RWPE2 (cell line): ENCODE measurements around the gene TTC27.
A peak's percentile ranks its signal among the peaks of the same experiment; 100 is the strongest.

Source experiments
- ATAC-seq: fragments of 200-7000 bp; cut with Tn5 transposase; 3 replicates; pipeline ENCODE4 v1.9.1; 2021; ENCODE audit warnings: low read depth
- DNase-seq: peaks from one replicate; pipeline ENCODE4 v3.0.0-alpha.2; 2020; ENCODE audit warnings: low spot score
- H3K27ac ChIP-seq: fragments of 450-650 bp; 2 replicates; pipeline ENCODE4 v1.5.1; 2017; ENCODE audit warnings: mild to moderate bottlenecking; ENCODE audit not compliant: poor library complexity, severe bottlenecking
- H3K27me3 ChIP-seq: fragments of 250-450 bp; sonication (Bioruptor Pico); 2 replicates; pipeline ENCODE4 v1.5.1; 2021; ENCODE audit warnings: mild to moderate bottlenecking, moderate library complexity; ENCODE audit not compliant: insufficient read depth, poor library complexity, severe bottlenecking
- H3K36me3 ChIP-seq: fragments of 250-450 bp; sonication (Bioruptor Pico); 2 replicates; pipeline ENCODE4 v1.5.1; 2020; ENCODE audit warnings: low read depth, mild to moderate bottlenecking, moderate library complexity
- H3K4me1 ChIP-seq: fragments of 250-450 bp; sonication (Bioruptor Pico); 2 replicates; pipeline ENCODE4 v1.5.1; 2021; ENCODE audit warnings: mild to moderate bottlenecking, moderate library complexity; ENCODE audit not compliant: insufficient read depth, poor library complexity, severe bottlenecking
- H3K4me3 ChIP-seq: fragments of 250-450 bp; sonication (Bioruptor Pico); 2 replicates; pipeline ENCODE4 v1.5.1; 2021; ENCODE audit warnings: mild to moderate bottlenecking, moderate library complexity; ENCODE audit not compliant: severe bottlenecking
- H3K9me3 ChIP-seq: fragments of 250-450 bp; sonication (Bioruptor Pico); 2 replicates; pipeline ENCODE4 v1.5.1; 2021; ENCODE audit warnings: mild to moderate bottlenecking, moderate library complexity; ENCODE audit not compliant: severe bottlenecking
- TF ChIP-seq, protein P1 (sequence below): fragments of 450-650 bp; IDR thresholded peaks from one replicate; pipeline ENCODE4 v1.5.1; 2017; ENCODE audit warnings: mild to moderate bottlenecking, moderate library complexity; ENCODE audit not compliant: poor library complexity, severe bottlenecking

The TTC27 gene

DNA sequence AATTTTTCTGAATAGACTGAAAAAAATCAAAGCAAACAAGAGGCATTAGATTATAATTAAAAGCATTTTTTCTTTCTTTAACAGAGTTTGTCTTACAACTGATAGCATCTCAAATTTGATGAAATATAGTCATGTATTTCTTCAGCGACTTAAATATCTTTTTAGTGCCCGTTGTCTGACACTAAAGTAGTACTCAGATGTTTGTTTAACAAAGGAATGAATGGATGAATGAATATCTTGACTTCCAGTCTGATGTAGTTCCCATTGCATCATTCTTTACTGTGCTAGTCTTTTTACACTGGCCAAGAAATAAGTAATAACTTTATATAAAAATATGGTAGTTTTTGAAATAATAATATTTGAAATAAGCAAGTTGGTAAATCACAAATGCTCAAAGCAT is 111.1 kb downstream of the TTC27 start:
- H3K4me1 ChIP-seq, result no peaks in the 10 kb centered on the region
- DNase-seq, result no peak
- H3K27me3 ChIP-seq, result no peaks in the 10 kb centered on the region
- H3K4me3 ChIP-seq, result no peak overlapping the region
- H3K27ac ChIP-seq, result no peak overlapping the region
- TF ChIP-seq, protein P1, sequence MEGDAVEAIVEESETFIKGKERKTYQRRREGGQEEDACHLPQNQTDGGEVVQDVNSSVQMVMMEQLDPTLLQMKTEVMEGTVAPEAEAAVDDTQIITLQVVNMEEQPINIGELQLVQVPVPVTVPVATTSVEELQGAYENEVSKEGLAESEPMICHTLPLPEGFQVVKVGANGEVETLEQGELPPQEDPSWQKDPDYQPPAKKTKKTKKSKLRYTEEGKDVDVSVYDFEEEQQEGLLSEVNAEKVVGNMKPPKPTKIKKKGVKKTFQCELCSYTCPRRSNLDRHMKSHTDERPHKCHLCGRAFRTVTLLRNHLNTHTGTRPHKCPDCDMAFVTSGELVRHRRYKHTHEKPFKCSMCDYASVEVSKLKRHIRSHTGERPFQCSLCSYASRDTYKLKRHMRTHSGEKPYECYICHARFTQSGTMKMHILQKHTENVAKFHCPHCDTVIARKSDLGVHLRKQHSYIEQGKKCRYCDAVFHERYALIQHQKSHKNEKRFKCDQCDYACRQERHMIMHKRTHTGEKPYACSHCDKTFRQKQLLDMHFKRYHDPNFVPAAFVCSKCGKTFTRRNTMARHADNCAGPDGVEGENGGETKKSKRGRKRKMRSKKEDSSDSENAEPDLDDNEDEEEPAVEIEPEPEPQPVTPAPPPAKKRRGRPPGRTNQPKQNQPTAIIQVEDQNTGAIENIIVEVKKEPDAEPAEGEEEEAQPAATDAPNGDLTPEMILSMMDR, result no peak
- no peak for ATAC-seq
- peaks cover 16% of the 10 kb centered on the region for H3K36me3 ChIP-seq
- H3K9me3 ChIP-seq, result no peaks in the 10 kb centered on the region

DNA sequence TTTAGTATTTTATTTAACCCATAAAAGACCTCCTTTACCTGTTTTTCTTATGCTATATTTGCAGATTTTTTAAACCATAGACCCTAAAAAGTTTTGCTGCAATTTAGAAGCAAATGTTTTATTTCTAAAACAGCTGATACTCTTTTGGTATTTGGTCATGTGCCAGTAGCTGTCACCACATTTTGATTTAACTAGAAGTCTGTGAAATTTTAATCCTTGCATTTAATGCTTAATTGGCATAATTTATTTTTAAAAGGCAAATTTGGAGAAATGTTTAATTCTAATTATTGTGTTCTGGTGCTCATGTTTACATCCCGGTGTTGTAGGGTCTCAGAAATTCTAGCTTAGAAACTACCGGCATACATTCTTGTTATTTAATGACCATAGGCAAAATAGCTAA is 111.8 kb downstream of the TTC27 start:
- no peak for ATAC-seq
- H3K27me3 ChIP-seq, result no peaks in the 10 kb centered on the region
- no peak overlapping the region for H3K4me3 ChIP-seq
- H3K27ac ChIP-seq, result no peak overlapping the region
- no peak for DNase-seq
- peaks cover 12% of the 10 kb centered on the region for H3K36me3 ChIP-seq
- H3K9me3 ChIP-seq, result no peaks in the 10 kb centered on the region
- TF ChIP-seq, protein P1, result no peak
- H3K4me1 ChIP-seq, result no peaks in the 10 kb centered on the region

DNA sequence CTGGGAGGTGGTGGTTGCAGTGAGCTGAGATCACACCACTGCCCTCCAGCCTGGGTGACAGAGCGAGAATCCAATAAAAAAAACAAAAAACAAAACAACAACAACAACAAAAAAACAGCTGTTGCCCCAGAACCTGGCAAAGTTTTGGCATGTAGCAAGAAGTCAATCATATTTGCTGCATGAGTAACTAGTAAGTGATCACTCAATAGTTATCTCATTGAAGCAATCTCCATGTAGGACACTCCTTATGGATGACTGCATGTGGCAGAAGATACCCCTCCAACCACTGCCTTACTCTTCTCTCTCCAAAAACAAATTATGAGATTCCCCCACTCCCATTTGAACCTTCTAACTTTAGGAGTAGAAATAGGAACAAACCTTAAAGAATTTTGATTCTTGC is 113.7 kb downstream of the TTC27 start:
- H3K9me3 ChIP-seq, result no peaks in the 10 kb centered on the region
- H3K4me1 ChIP-seq, result no peaks in the 10 kb centered on the region
- H3K36me3 ChIP-seq, result peaks cover 12% of the 10 kb centered on the region
- TF ChIP-seq, protein P1, result no peak
- no peaks in the 10 kb centered on the region for H3K27me3 ChIP-seq
- ATAC-seq, result peak; percentile 61
- no peak overlapping the region for H3K4me3 ChIP-seq
- H3K27ac ChIP-seq, result no peak overlapping the region
- DNase-seq, result no peak

DNA sequence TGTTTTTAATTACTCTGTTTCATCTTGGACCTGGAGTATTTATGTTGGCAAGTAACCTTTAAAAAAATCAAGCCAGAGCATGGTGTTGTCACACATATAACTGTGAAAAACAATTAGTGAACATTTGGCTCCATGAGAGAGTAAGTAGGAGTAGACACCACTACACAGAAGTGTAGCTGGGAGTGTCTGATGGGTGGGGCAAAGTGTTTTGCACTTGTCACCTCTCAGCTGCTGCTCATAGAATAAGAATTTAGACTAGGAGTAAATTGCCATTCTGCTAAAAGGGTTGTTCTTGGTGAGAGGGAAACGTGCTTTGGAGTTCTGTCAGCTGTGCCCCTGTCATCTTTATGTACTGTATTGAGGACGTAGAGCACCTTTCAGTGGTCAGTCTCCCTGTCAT is 114.5 kb downstream of the TTC27 start:
- H3K27me3 ChIP-seq, result no peaks in the 10 kb centered on the region
- ATAC-seq, result no peak
- DNase-seq, result no peak
- H3K27ac ChIP-seq, result no peak overlapping the region
- H3K4me3 ChIP-seq, result no peak overlapping the region
- TF ChIP-seq, protein P1, result no peak
- no peaks in the 10 kb centered on the region for H3K4me1 ChIP-seq
- no peaks in the 10 kb centered on the region for H3K9me3 ChIP-seq
- H3K36me3 ChIP-seq, result peaks cover 6% of the 10 kb centered on the region

DNA sequence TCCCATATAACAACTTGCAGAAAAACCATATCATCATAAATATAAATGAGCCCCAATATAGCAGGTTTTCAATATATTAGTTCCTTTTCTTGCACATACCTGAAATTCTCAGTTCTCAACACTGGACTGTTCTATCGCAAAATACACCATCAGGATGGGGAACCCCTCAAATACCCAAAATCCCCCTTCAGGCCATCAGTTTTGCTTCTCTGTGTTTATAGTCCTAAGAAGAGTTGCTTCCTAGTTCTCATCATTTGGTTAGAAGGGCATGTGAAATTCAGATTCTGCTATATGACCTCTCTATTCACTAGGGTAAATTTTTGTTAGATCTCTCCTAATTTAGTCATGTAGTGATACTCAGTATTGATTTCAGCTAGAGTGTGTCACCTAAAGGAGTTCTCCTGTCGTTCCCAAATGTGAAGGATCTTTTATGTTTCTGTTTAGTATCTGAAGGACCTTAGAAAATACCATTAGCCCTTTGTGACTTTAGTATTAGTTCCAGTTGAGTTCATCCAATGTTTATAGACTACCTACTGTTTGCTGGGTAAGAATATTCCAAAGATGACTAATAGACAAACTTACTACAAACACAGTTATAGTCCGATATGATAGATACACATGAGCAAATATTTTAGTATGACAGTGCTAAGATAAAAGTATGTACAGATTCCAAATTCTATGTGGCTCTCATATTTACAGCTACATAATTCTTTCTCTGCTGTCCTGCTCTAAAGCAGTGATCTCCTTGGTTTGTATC is 115.8 kb downstream of the TTC27 start:
- no peak for ATAC-seq

More for the DNA sequence above, 115.8 kb downstream of the TTC27 start:
- H3K36me3 ChIP-seq, result peaks cover 5% of the 10 kb centered on the region
- H3K4me1 ChIP-seq, result peaks cover 6% of the 10 kb centered on the region
- TF ChIP-seq, protein P1, result no peak
- no peak overlapping the region for H3K27ac ChIP-seq
- DNase-seq, result no peak
- no peaks in the 10 kb centered on the region for H3K27me3 ChIP-seq
- no peaks in the 10 kb centered on the region for H3K9me3 ChIP-seq
- H3K4me3 ChIP-seq, result no peak overlapping the region
